Chondrocyte (in vitro differentiated cells): Measurements from ENCODE around the gene WDR93. TPM values are rescaled to one million over a fixed set of nuclear protein-coding genes. Genes with fewer than 3 reads are reported as not detected.

Experiments used
- DNase-seq: peaks from one replicate; pipeline ENCODE4 v3.0.0; 2021; ENCODE audit warnings: mixed read lengths, low spot score
- H3K27ac Mint-ChIP-seq: one replicate; pipeline ENCODE4 v1.8.0; 2021; ENCODE audit warnings: mild to moderate bottlenecking, moderate library complexity, mixed read lengths; ENCODE audit not compliant: unreplicated experiment
- H3K27me3 Mint-ChIP-seq: 2 replicates; pipeline ENCODE4 v1.8.0; 2021; ENCODE audit warnings: low read depth, mixed read lengths
- H3K36me3 Mint-ChIP-seq: 2 replicates; pipeline ENCODE4 v1.8.0; 2021; ENCODE audit warnings: low read depth, mixed read lengths
- H3K4me1 Mint-ChIP-seq: 2 replicates; pipeline ENCODE4 v1.8.0; 2021; ENCODE audit warnings: low read depth, mild to moderate bottlenecking, mixed read lengths
- H3K4me3 Mint-ChIP-seq: one replicate; pipeline ENCODE4 v1.8.0; 2021; ENCODE audit warnings: mild to moderate bottlenecking, moderate library complexity, mixed read lengths; ENCODE audit not compliant: unreplicated experiment
- H3K9me3 Mint-ChIP-seq: 2 replicates; pipeline ENCODE4 v1.8.0; 2021; ENCODE audit warnings: low read depth, mixed read lengths
- total RNA-seq: library from RNA; stranded (reverse); gene quantifications from 3 replicates; pipeline ENCODE4 v1.2.1, GENCODE V29; 2021
- TF ChIP-seq, protein P1 (sequence below): fragments of 200-600 bp; sonication (generic); IDR thresholded peaks from 2 replicates; pipeline ENCODE4 v1.5.0; 2021; ENCODE audit warnings: antibody characterized with exemption, mild to moderate bottlenecking, moderate library complexity

Gene WDR93
- total RNA-seq, 1 donor from 2014 or later = not detected

DNA sequence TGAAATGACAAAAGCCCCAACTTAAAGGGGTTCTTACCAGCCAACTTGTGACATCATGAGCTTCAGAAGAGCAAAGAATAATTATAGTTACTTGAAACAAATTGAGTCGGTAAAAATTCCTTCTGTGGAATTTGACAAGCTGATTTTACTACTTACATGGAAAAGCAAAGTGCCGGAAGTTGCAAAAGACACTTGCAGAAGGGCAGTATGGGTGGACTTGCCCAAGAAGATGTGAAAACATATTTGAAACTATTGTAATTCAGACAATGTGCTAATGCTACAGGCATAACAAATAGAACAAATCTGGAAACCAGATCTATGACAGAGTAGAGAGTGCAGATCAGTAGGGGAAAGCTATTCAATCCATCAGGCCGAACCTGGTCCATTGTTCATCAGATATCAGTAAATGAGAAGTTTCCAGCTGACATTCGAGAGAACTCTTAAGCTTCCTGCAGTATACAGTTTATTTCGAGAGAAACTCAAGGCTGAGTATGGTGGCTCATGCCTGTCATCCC is 32.9 kb upstream of the WDR93 start:
- H3K4me3 Mint-ChIP-seq = no peak overlapping the region
- H3K4me1 Mint-ChIP-seq = peaks cover 24% of the 10 kb centered on the region
- no peak overlapping the region for H3K27ac Mint-ChIP-seq
- TF ChIP-seq, protein P1, sequence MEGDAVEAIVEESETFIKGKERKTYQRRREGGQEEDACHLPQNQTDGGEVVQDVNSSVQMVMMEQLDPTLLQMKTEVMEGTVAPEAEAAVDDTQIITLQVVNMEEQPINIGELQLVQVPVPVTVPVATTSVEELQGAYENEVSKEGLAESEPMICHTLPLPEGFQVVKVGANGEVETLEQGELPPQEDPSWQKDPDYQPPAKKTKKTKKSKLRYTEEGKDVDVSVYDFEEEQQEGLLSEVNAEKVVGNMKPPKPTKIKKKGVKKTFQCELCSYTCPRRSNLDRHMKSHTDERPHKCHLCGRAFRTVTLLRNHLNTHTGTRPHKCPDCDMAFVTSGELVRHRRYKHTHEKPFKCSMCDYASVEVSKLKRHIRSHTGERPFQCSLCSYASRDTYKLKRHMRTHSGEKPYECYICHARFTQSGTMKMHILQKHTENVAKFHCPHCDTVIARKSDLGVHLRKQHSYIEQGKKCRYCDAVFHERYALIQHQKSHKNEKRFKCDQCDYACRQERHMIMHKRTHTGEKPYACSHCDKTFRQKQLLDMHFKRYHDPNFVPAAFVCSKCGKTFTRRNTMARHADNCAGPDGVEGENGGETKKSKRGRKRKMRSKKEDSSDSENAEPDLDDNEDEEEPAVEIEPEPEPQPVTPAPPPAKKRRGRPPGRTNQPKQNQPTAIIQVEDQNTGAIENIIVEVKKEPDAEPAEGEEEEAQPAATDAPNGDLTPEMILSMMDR = no peak
- H3K9me3 Mint-ChIP-seq = no peaks in the 10 kb centered on the region
- no peak for DNase-seq
- H3K36me3 Mint-ChIP-seq = no peaks in the 10 kb centered on the region
- H3K27me3 Mint-ChIP-seq = no peaks in the 10 kb centered on the region

DNA sequence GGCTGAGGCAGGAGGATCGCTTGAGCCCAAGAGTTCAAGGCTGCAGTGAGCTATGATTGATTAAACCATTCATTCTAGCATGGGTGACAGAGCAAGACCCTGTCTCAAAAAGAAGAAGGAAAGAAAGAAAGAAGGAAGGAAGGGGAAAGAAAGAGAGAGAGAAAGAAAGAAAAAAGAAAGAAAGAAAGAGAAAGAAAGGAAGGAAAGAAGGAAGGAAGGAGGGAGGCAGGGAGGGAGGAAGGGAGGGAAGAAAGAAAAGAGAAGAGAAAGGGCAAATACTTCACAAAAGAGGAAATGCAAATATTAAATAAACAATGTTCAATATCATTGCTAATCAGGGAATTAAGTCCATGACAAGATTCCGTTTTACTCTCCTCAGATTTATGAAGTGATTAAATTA is 31.3 kb upstream of the WDR93 start:
- peaks cover 24% of the 10 kb centered on the region for H3K4me1 Mint-ChIP-seq
- no peak overlapping the region for H3K4me3 Mint-ChIP-seq
- no peak for DNase-seq
- no peaks in the 10 kb centered on the region for H3K27me3 Mint-ChIP-seq
- TF ChIP-seq, protein P1 = no peak
- H3K36me3 Mint-ChIP-seq = no peaks in the 10 kb centered on the region
- no peak overlapping the region for H3K27ac Mint-ChIP-seq
- H3K9me3 Mint-ChIP-seq = no peaks in the 10 kb centered on the region

GRCh38 chr15:89660556-89660955 is 30.1 kb upstream of the WDR93 start:
- TF ChIP-seq, protein P1 = no peak
- no peaks in the 10 kb centered on the region for H3K27me3 Mint-ChIP-seq

GRCh38 chr15:89662893-89663626 is 27.6 kb upstream of the WDR93 start:
- H3K4me3 Mint-ChIP-seq = peak overlapping the region; percentile 51
- peak overlapping the region; percentile 92 for H3K27ac Mint-ChIP-seq
- H3K9me3 Mint-ChIP-seq = no peaks in the 10 kb centered on the region
- H3K27me3 Mint-ChIP-seq = no peaks in the 10 kb centered on the region
- DNase-seq = no peak
- H3K36me3 Mint-ChIP-seq = no peaks in the 10 kb centered on the region
- TF ChIP-seq, protein P1 = peak; percentile 21
- peaks cover 21% of the 10 kb centered on the region for H3K4me1 Mint-ChIP-seq

More at GRCh38 chr15:89660556-89660955, 30.1 kb upstream of the WDR93 start:
- no peaks in the 10 kb centered on the region for H3K9me3 Mint-ChIP-seq
- no peak overlapping the region for H3K27ac Mint-ChIP-seq
- no peak for DNase-seq
- H3K4me1 Mint-ChIP-seq = peaks cover 24% of the 10 kb centered on the region
- H3K36me3 Mint-ChIP-seq = no peaks in the 10 kb centered on the region
- H3K4me3 Mint-ChIP-seq = no peak overlapping the region

GRCh38 chr15:89664441-89665350 is 25.9 kb upstream of the WDR93 start:
- H3K4me3 Mint-ChIP-seq = peak overlapping the region; percentile 40
- H3K27me3 Mint-ChIP-seq = no peaks in the 10 kb centered on the region
- no peaks in the 10 kb centered on the region for H3K9me3 Mint-ChIP-seq
- no peaks in the 10 kb centered on the region for H3K36me3 Mint-ChIP-seq
- TF ChIP-seq, protein P1 = no peak
- peaks cover 21% of the 10 kb centered on the region for H3K4me1 Mint-ChIP-seq
- no peak for DNase-seq
- H3K27ac Mint-ChIP-seq = peak overlapping the region; percentile 63
